GM19328 (cell line): ENCODE data around the gene PLEKHA3.

Experiments
- ATAC-seq: cut with Tn5 transposase; IDR thresholded peaks from one replicate; pipeline ENCODE4 v1.9.1; 2021; ENCODE audit warnings: mild to moderate bottlenecking, moderate library complexity; ENCODE audit not compliant: unreplicated experiment

The PLEKHA3 gene

DNA sequence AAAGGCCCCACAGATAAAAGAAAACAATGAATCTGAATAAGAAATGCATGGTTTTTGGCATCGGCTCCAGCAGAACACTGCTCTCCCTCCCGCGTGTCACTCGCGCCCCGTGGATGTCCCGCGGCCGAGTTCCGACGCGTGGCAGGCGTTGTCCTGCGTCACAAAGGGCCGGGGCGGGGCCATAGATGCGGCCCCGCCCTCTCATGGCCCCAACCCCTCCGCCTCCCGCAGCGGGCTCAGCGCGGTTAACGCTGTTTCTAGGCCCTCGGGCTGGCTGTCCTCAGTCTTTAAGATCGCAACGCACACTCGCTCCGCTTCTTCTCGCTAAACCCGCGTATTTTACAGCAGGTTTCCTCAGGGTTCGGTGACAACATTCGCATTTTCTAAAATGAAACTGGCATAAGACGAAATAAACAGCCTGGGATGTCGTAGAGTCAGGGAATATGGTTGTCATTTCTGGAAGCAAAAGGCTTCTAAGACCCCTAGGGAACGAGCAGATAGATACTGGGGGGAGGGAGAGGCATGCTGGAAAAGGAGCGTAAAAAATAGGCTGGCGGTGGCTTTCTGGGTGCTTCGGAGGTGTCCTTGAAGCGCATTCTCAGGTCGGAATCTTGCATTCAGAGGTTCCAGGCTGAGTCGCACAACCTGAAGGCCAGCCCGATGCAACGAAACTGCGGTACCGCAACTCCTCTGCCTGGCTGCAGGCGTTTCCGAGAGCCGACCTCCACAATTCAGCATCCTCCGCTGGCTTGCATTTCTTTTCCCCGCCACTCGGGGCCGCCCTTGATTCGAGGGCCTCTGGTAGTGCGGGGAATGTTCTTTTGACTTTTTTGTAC lies 1.6 kb upstream of the PLEKHA3 start, which contains the start of gene FKBP7:
Gene FKBP7 (minus strand): TSS at position 162 of the 836 bp plus-strand sequence. CDS start 101 bp downstream, at position 61.
- peak; percentile 45 for ATAC-seq

DNA sequence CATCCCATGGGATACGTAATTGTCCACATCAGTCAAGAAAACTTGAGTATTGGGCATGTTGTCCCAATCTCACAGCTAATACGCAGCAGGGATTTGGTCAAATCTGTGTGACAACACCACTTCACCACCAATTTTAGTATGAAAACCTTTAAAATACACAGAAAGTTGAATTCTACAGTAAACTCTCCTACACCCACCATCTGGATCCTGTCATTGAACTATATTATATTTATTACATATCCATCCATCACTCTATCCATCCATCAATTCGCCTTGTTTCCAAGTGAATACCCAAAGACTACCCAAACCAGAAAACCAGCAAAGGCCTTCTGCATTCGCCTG lies 1.0 kb upstream of the PLEKHA3 start:
- no peak for ATAC-seq

DNA sequence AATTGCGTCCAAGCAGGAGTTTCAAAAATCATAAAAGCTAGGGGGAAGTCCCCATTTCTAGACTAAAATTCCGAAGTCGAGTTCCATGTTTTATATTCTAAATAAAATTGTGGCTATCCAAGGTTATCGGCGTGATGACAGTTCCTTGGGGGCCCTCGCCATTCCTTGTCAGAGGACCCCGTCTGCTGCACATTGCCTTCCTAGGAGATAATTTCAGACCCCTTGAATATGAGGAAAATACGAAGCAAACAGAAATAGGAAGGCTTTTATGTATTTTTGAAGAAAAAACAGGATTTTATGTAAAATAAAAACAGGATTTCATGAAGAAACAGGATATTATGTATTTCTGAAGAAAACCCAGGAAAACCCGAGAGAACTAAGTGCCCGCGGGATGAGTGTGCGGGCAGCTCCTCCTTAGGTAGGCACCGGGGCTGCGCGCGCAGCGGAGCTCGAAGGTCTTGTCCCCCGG lies 465 bp upstream of the PLEKHA3 start:
- no peak for ATAC-seq

DNA sequence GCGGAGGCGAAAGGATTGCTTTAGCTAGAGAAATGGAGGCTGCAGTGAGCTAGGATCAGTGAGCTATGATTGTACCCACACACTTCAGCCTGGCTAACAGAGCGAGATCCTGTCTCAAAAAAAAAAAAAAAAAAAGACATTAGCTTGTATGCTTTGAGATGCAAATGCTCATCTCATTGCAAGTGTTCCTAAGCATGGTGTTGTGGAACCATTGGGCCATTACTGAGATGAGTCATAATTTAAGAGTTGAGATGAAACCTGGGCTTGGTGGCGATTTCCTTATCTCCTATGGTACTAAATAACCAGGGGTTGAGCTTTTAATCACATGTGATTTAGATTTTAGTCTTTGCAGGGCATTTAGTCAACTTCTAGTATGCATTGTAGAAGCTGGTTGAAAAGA lies 2.2 kb downstream of the PLEKHA3 start:
- no peak for ATAC-seq

DNA sequence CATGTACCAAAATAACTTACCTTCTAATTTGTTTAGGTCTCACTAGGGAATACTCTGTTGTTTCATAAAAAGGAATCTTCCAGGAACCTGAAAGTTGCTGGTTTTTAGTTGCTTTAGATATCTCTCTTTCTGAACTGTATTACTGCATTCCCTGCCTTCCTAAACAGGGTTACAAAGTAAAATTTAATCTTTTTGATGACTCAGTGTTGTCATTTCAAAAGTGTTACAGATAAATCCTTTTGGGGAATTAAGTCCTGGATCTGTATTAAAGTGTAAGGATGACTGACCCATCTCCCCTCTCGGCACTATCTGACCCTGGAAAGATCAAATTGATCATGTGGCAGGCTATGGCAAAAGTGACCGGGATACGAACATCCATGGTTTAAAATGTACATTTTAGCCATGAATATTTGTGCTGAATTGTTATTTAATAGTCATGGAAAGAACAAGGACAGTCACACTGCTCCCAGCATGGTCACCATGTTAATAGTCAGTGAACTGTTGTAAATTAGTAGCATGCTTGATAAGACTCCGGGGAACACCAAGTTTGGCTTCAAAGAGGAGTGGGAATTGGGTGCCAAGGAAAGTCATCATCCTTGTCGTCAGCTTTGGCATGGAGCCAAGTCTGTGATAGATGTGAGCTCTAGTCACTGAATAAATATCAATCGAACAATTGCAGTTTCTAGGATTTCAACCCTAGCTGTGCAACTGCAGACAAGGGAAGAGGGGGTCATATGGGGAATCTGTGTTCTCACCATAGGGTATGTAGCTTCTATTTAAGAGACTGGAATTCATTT lies 4.2 kb downstream of the PLEKHA3 start:
- no peak for ATAC-seq

DNA sequence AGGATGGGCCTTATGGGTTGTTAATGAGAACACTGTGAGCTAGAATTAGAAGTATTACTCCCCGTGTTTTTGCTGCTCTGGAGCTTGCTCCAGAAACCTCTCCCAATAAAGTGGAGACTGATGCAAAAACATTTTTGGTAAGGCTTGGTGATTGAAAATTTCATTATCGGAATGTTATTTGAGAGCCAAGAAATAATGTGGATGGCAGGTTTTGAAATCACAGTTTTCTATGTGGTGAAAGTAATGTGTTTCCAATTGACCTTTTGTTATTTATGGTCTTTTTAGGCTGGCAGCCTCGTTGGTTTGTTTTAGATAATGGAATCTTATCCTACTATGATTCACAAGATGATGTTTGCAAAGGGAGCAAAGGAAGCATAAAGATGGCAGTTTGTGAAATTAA lies 5.1 kb downstream of the PLEKHA3 start:
- no peak for ATAC-seq

DNA sequence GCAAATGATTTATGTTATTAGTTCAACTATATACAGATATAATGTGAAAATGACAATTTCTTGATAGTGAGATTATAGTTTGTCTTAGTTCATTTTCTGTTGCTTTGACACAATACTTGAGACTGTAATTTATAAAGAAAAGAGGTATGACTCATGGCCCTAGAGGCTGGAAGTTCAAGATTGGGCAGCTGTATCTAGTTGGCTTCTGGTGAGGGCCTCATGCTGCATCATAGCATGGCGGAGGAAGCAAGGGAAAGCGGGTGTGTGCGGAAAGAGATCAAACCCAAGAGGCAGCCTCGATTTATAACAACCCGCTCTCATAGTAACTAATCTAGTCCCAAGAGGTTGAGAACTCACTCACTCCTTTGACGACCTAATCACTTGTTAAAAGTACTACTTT lies 11.4 kb downstream of the PLEKHA3 start:
- no peak for ATAC-seq

DNA sequence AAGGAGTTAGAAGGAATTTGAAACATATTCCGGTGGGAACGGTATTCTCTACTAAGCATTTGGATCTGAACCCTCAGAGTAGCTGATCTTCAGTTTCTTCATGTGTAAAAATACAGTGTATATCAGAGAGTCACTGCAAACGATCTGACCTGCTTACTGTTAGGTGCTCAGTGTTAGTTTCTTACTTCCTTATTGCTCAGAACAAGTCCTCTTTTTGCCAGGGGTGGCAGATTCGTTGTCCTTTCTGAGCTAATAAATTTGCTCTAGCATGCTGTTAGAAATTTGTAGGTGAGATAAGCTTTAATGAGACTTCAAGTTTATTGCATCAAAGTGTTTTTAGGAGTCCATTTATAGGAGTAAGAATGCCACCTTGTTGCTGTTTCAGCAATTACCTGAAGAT lies 15.8 kb downstream of the PLEKHA3 start:
- no peak for ATAC-seq

DNA sequence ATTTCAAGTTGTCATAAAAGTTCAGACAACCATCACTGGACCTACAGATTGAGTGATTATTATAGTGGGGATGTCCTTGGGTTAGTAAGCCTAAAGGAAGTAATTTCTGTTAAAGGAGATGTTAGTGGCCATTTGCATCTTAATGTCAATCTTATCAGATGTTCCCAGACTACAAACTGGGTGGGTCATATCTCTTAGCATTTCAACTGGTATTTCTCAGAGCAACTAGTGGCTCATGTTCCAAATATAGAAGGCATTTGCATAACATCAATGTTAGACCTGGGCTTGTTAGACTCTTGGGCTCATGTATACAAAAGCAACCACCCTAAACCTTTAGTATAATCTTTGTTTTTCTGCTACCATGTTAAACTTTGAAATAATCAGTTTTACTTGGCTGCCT lies 17.9 kb downstream of the PLEKHA3 start:
- ATAC-seq: peak; percentile 63

DNA sequence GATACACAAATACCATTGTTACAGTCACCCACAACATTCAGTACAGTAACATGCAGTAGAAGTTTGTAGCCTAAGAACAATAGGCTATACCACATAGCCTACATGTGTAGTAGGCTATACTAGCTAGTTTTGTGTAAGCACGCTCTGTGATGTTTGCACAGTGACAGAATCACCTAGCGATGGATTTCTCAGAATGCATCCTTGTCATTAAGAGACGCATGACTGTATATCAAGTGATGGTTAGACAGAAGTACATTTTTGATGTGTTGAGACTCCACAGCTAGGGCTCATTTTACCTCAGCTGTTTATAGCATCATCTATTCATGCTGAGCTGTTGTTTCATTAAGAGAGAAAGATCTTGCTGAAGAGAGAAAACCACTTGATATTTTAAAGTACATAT lies 19.4 kb downstream of the PLEKHA3 start:
- no peak for ATAC-seq

DNA sequence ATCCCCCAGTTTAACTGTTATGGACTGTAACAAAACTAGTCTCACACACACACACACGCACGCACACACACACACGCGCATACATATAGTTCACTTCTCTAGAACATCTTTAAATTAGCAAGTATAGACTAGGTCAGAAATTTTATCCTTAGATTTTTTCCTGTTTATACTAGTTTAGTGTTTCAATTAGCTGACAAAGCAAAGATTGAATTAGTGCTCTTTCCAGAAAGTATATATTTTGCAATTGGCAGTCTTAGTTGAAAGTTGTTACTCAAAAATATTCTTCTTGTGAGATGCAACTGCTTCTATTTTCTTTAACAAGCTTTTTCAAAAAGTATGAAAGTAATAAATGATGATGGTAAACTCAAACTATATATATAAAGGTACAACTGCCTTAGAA lies 22.5 kb downstream of the PLEKHA3 start:
- ATAC-seq: no peak

DNA sequence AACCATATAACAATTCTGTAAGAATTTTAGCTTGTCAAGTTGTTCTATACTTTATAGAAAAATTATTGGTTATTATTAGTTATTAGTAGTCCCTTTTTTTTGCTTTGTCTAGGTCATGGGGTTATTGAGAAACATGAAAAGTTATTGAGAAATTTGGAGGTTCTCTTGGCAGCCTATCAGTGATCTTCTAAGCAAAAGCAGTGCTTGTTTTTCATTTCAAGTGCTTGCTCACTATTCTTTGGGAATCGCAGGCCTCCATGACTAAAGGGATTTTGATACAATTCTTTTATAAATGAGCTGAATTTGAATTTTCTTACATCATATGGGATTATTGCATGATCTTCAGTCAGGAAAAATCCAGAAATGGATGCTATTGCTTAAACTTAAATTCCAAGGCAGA lies 25.8 kb downstream of the PLEKHA3 start:
- no peak for ATAC-seq

DNA sequence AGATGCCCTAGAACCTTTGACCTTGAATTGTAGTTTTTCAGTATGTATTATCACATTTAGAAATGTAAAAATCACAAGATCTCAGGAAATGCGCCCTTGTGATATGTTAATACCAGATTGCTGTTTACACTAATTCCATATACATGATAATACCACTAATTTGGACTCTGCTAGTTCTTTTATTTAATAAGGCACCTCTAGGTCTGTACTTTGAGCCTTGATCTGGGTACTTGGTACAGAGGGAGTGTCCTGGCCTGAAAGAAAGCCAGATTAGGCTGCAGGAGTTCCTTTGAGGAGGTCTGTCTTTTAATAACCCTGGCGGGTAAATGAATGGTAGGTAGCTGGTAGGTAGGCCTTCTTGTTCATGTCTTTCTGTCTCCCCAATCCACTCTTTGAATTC lies 26.3 kb downstream of the PLEKHA3 start:
- no peak for ATAC-seq

DNA sequence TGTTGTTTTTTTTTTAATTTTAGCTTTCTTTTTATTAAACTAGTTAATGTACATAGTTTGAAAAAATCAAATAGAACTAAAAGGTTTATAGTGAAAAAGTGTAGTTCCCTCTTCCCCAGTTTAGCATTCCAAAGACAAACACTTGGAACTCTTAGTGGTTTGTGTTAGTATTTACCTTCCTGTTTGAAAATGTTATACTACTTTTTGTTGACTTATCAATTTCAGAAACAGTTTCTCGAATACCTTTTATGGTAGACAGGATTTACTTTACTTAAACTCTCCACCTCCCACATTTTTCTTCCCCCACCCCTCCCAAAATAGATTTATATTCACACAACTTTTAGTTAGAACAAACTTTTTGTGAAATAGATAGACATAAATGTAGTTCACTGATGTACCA lies 26.7 kb downstream of the PLEKHA3 start:
- no peak for ATAC-seq

DNA sequence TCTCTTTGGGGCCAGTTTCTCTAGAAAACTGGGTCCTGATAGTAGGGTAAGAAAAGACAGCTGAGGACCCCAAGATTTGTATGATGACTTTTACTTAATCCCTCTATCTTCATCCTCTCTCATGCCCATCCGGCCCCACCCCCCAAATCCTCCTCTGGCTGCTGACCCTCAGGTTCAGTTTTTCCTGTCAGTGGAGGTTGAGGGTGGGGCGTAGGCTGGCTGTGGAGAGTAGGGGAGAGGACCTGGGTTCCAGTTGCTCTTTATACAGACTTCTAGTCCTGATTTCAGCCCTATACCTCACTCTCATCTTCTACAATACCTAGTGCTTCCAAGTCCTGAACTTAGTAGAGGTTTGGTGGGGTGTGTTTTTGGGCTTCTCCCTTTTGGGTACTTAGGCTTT lies 28.4 kb downstream of the PLEKHA3 start:
- no peak for ATAC-seq

DNA sequence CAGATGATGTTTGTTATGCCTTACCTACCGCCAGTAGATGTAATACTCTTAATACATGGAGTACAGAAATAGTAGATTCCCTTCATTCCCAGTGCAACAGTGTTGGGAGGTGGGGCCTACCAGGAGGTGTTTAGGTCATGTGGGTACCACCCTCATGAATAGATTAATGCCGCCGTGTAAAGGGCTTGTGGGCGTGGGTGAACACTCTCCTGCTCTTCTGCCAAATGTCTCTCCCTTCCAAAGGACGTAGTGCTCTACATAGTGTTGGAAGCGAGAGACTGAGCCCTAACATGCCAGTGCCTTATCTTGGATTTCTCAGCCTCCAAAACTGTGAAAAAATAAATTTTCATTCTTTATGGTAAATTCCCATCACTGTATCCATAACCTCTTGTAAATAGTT lies 30.1 kb downstream of the PLEKHA3 start:
- no peak for ATAC-seq

DNA sequence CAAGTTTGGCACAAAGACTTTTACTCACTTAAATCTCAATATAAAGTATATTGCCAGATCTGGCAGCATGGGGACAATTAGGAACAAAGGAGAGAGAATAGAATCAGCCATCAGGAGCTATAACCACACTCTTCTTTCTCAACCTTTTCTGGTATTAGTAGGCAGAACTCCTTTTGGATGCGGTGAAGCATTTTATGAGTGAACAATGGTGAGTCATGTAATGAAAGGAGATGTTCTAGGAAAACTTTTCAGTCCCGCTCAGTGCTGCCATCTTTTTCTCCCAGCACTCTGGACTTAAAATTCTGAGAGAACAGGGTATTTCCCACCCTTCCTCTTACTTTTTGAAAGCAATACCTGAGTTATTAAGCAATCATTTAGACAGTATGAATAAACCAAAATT lies 32.2 kb downstream of the PLEKHA3 start:
- no peak for ATAC-seq

DNA sequence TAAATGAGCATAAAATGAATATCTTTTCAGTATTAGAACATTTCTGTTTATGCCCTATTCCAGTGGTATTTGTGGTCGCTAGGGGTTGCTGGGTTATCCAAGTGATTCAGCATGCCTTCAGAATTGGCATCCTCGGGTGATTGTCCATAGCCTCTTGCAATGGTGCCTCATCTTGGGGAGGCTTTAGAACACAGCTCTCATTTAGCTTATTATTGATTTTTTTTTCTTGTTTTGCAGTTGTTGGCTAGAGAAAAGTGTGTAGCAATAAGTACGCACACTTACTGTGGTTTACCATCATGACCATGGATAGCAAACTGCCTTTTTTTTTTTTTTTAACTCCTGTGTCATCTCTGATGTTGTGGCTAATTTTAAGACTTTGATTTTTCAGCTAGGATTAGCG lies 33.6 kb downstream of the PLEKHA3 start:
- no peak for ATAC-seq

DNA sequence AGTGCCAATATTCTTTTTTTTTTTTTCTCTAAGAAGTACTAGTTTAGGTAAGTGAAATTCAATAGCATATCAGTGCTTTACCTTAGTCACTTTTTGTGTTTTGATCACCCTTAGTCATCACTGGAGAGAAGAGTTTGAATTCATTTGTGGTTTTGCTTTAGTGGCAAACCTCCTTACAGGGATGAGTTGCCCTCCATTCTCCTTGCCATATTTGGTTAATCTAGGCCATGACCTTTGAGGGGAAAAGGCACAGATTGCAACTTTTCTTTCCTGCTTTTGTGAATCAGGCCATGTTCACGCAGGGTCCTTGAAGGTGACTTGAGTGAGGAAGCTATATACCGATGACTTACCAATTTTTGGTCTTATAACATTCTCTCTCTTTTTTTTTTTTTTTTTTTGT lies 34.4 kb downstream of the PLEKHA3 start:
- no peak for ATAC-seq

DNA sequence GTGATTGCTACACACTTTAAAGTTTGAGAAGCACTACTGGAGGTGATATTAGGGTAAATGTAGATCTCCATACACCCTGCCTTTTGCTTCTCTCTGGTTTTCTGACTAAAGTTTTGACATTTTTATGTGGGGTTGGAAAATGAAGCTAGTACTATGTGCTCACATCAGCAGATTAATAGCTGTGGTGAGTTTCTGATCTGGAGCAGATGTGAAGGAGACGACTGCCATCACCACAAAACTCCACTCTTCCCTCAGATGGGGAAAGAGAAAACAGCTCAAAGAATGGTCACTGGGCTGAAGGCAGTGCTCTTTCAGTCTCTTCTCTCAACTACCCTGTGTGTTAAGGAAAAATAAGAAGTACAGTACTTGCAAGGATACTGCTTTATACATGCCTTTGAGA lies 37.2 kb downstream of the PLEKHA3 start:
- ATAC-seq: no peak

DNA sequence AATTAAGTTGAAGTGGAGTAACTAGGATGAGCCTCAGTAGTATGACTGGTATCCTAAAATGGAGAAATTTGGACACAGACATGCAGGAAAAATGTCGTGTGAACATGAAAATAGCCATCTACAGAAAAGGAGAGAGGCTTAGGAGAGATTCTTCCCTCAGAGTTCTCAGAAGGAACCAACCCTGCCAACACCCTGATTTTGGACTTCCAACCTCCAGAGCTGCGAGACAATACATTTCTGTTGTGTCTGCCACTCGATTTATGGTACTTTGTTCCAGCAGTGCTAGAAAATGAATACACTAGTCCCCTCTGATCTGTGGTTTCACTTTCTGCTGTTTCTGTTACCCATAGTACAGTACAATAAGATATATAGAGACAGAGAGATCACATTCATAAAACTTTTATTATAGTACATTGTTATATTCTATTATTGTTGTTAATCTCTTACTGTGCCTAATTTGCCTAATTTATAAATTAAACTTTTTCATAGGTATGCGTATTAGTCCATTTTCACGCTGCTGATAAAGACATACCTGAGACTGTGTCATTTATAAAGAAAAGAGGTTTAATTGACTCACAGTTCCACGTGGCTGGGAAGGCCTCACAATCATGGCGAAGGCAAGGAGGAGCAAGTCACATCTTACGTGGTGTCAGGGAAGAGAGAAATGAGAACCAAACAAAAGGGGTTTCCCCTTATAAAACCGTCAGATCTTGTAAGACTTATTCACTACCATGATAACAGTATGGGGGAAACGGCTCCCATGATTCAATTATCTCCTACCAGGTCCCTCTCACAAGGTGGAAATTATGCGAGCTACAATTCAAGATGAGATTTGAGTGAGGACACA lies 41.3 kb downstream of the PLEKHA3 start:
- no peak for ATAC-seq
